ENCODE measurements around the gene CCDC187. TPM values are rescaled to one million over a fixed set of nuclear protein-coding genes. Genes with fewer than 3 reads are reported as not detected.

Gene CCDC187
- total RNA-seq, 1 donor from 2014 or later, result 0.69 TPM

DNA sequence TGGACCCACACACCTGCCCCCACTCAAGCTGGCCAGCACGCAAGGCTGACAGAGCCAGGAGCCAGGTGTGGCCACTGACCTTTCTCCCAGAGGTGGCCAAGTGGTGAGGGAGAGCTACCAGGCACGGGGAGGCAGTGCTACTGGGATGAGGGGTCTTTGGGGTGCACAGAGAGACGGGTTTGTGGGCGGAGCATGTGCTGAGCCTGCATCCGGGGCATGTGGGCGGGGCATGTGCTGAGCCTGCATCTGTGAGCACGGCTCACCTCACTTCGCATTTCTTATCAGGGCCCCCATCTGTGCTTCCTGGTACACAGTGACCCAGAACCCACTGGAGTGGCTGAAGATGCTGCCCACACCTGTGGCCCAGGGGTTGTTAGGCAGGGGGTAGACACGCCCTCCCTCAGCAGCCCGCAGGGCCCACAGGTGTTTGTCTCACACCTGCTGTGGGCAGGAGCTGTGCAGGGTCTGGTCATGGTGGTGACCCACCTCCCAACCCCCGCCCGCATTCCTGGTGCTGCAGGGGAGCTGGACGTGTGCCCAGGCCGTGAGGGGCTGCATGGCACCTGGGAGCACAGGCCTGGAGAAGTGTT lies 21.5 kb downstream of the CCDC187 start:
- ATAC-seq (ENCODE audit: low read depth) (peak; percentile 26), DNase-seq (no peak)
- Mint-ChIP-seq H3K27ac (no peak overlapping the region), H3K4me1 (peaks cover 21% of the 10 kb centered on the region), H3K27me3 (peaks cover 8% of the 10 kb centered on the region), H3K36me3 (ENCODE audit: low read depth) (no peaks in the 10 kb centered on the region), H3K4me3 (peak overlapping the region; percentile 19), H3K9me3 (no peaks in the 10 kb centered on the region)
- ChIA-PET CTCF (interaction anchor here (1.2 to 4.8 kb wide), 3 partner anchors 15 to 160 kb away, joined by 3 to 50 read pairs (median 12); no protein-coding TSS in a partner anchor), POLR2A (interaction anchor here (0.9 to 2.3 kb wide), 3 partner anchors 15 to 112 kb away, joined by 5 to 9 read pairs (median 7); no protein-coding TSS in a partner anchor)
- TF ChIP-seq, protein P1, sequence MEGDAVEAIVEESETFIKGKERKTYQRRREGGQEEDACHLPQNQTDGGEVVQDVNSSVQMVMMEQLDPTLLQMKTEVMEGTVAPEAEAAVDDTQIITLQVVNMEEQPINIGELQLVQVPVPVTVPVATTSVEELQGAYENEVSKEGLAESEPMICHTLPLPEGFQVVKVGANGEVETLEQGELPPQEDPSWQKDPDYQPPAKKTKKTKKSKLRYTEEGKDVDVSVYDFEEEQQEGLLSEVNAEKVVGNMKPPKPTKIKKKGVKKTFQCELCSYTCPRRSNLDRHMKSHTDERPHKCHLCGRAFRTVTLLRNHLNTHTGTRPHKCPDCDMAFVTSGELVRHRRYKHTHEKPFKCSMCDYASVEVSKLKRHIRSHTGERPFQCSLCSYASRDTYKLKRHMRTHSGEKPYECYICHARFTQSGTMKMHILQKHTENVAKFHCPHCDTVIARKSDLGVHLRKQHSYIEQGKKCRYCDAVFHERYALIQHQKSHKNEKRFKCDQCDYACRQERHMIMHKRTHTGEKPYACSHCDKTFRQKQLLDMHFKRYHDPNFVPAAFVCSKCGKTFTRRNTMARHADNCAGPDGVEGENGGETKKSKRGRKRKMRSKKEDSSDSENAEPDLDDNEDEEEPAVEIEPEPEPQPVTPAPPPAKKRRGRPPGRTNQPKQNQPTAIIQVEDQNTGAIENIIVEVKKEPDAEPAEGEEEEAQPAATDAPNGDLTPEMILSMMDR (IDR thresholded peaks at IDR 0.05), result no peak
- intact Hi-C loops (cut with micrococcal nuclease), result loop anchor here (2.0 kb wide), 1 partner anchor 194 kb away; no protein-coding TSS in a partner anchor

DNA sequence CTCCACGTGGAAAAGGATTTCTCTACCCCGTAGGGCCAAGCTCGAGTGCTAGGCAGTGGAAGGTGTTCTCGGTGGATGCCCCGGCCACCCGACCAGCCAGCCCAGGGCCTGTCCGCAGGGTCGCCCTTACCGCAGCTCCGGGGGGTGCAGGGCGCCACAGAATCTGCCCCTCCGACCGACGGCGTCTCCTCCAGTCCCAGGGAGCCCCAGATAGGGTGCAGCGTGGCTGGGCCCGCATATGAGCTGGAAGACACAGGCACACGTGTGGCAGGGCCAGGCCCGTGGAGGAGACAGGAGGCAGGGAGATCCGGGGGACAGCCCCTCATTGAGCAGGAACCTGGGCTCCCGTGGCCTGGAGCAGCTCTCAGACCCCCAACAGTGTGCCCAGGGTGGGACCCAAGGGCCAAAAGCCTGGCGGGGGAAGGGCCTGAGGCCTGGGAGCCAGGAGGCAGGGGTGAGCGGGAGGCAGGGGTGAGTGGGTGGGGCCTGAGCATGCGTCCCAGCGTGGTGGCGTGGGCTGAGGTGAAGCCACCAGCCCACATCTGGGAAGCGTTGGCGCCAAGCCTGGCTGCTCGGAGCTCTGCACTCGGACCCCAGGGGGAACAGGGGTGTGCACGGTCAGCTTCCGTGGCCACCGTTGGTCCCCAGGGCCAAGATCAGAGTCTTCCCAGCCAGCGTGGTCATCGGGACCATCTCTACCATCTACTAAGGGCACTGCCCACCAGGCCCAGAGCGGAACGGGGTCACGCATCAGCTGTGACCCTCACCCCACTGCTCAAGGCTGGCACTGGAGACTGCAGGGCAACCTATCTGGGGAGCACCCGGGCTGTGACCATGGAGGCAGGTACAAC lies 22.2 kb downstream of the CCDC187 start:
- intact Hi-C loops (cut with micrococcal nuclease), result loop anchor here (2.0 kb wide), 1 partner anchor 193 kb away; no protein-coding TSS in a partner anchor
- POLR2A ChIA-PET, result interaction anchor here (2.3 kb wide), 1 partner anchor 56 kb away, joined by 9 read pairs; no protein-coding TSS in a partner anchor
- no peak for DNase-seq
- CTCF ChIA-PET, result interaction anchor here (4.8 kb wide), 1 partner anchor 113 kb away, joined by 50 read pairs; no protein-coding TSS in a partner anchor
- no peaks in the 10 kb centered on the region for H3K36me3 Mint-ChIP-seq (ENCODE audit: low read depth)
- no peak overlapping the region for H3K27ac Mint-ChIP-seq
- H3K27me3 Mint-ChIP-seq, result peaks cover 4% of the 10 kb centered on the region
- TF ChIP-seq, protein P1 (IDR thresholded peaks at IDR 0.05), result no peak
- H3K4me3 Mint-ChIP-seq, result peak overlapping the region; percentile 19
- H3K4me1 Mint-ChIP-seq, result peaks cover 21% of the 10 kb centered on the region
- H3K9me3 Mint-ChIP-seq, result no peaks in the 10 kb centered on the region
- no peak for ATAC-seq (ENCODE audit: low read depth)

DNA sequence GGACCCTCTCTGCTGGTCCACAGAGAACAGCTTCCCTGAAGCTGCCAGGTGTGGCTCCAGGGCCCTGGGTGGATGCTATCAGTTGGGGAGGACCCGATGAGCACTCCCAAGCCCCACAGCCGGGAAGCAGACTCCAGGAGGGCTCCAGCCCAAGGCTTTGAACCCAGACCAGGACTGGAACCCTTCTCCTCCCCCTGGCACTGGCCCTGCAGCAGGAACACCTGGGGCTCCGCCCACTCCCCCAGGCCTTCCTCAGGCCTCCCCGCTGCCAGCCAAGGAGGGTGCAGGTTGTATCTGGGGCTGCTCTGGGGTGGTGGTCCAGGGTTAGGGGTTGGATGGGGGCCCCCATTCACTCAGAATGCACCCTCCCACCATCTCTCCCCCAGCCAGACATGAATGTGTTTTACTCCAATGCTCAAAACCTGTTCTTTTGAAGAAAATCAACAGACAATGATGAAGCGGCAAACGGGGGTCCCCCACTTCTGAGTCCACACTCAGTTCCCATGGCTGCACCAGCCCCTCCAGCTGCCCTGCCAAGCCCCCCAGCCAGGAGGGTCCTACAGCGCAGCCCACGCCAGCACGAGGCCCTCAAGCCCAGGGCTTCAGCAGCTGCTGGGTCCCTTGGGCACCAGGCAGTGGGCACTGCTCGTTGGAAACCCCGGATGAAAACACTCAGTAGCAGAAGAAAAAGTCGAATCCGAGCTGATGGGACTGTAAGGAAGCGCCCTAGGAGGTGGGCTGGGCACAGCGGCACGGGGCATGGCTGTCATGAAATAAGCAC lies 23.2 kb downstream of the CCDC187 start:
- no peak overlapping the region for H3K4me3 Mint-ChIP-seq
- POLR2A ChIA-PET, result no interaction called here
- TF ChIP-seq, protein P1 (IDR thresholded peaks at IDR 0.05), result no peak
- intact Hi-C loops (cut with micrococcal nuclease), result no loop called here
- H3K27me3 Mint-ChIP-seq, result peaks cover 3% of the 10 kb centered on the region
- DNase-seq, result no peak
- no peaks in the 10 kb centered on the region for H3K9me3 Mint-ChIP-seq
- no peaks in the 10 kb centered on the region for H3K36me3 Mint-ChIP-seq (ENCODE audit: low read depth)
- ATAC-seq (ENCODE audit: low read depth), result no peak
- CTCF ChIA-PET, result interaction anchor here (4.8 kb wide), 1 partner anchor 112 kb away, joined by 50 read pairs; no protein-coding TSS in a partner anchor
- peaks cover 21% of the 10 kb centered on the region for H3K4me1 Mint-ChIP-seq
- H3K27ac Mint-ChIP-seq, result no peak overlapping the region

DNA sequence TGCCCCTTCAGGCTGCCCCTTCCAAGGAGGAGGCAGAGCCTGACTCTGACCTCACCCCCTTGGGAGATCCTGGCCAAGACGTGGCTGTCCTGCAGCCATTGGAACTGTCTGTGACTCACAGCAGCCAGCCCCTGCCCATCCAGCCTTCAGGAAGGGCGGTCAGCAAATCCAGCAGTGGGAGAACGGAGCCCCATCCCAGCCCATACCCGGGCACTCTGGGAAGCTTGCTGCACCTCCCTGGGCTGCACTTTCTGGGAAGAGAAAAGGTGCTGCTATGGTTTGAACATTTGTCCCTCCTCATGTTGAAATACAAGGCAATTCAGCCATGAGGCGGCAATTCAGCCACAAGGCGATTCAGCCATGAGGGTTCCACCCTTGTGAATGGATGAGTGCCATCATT lies 24.4 kb downstream of the CCDC187 start:
- H3K27me3 Mint-ChIP-seq, result peaks cover 6% of the 10 kb centered on the region
- ATAC-seq (ENCODE audit: low read depth) (no peak), DNase-seq (no peak)
- H3K9me3 Mint-ChIP-seq, result no peaks in the 10 kb centered on the region
- ChIA-PET POLR2A (interaction anchor here (1.3 kb wide), 1 partner anchor 12 kb away, joined by 4 read pairs; no protein-coding TSS in a partner anchor), CTCF (interaction anchor here (0.6 kb wide), 1 partner anchor 109 kb away, joined by 4 read pairs; no protein-coding TSS in a partner anchor)
- no peak overlapping the region for H3K27ac Mint-ChIP-seq
- no peaks in the 10 kb centered on the region for H3K36me3 Mint-ChIP-seq (ENCODE audit: low read depth)
- intact Hi-C loops (cut with micrococcal nuclease), result no loop called here
- H3K4me1 Mint-ChIP-seq, result peaks cover 21% of the 10 kb centered on the region
- TF ChIP-seq, protein P1 (IDR thresholded peaks at IDR 0.05), result no peak
- no peak overlapping the region for H3K4me3 Mint-ChIP-seq

All from activated B cell treated with CpG ODN at 0.5 μM for 24 hours (primary cell).